ENCODE results near the gene VAPA. TPM values are rescaled to one million over a fixed set of nuclear protein-coding genes. Genes with fewer than 3 reads are reported as not detected.

The VAPA gene
- total RNA-seq, 4 donors from 2014 or later, result 182 to 244 (median 212) TPM

DNA sequence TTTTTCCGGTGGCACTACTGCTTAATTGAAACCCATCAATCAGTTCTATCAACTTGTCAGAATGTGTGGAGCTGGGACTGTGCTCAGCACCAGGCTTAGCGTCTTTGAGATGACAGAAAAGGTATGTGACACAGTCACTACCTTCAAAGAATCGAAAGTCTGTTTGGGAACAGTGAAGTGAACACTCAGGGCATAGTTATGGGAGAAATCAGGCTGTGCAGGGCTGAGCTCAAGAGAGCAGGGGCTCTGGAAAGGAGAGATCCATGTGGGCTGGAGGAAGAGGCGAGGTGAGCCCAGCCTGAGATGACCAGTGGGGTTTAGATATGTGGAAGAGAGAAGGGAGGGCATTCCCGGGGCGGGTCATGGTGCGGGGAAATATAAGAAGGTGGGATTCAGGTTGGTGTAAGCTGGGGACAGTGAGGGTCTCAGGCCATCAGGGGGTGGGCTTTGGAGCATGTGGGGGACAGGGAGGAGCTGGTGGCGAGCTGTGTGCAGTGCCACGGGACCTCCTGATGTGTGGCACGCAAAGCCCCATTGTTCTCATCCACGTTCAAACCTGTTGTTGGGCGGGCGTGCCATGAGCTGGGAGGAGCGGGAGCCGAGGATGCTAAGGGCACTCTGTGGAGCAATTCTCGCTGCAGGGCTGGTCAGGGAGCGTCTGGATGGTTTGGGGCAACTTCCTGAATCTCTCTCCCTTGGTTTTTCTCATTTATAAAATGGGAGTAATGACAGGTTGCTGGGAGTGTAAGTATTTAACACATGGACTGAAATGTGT is 72.5 kb downstream of the VAPA start:
- Histone ChIP-seq H3K9me3 (no peaks in the 10 kb centered on the region), H3K4me3 (no peak overlapping the region), H3K4me1 (peaks cover 4% of the 10 kb centered on the region), H3K36me3 (no peaks in the 10 kb centered on the region), H3K27me3 (no peaks in the 10 kb centered on the region), H3K27ac (no peak overlapping the region)
- WGBS, result 82% methylated on average over 17 of the region's 17 CpGs
- DNase-seq (ENCODE audit: low spot score in 2 of 2), result no peak
- TF ChIP-seq EP300 (IDR thresholded peaks at IDR 0.05) (no peak), POLR2A (IDR thresholded peaks at IDR 0.05) (no peak), POLR2AphosphoS5 (IDR thresholded peaks at IDR 0.05) (no peak)
- TF ChIP-seq, protein P1, sequence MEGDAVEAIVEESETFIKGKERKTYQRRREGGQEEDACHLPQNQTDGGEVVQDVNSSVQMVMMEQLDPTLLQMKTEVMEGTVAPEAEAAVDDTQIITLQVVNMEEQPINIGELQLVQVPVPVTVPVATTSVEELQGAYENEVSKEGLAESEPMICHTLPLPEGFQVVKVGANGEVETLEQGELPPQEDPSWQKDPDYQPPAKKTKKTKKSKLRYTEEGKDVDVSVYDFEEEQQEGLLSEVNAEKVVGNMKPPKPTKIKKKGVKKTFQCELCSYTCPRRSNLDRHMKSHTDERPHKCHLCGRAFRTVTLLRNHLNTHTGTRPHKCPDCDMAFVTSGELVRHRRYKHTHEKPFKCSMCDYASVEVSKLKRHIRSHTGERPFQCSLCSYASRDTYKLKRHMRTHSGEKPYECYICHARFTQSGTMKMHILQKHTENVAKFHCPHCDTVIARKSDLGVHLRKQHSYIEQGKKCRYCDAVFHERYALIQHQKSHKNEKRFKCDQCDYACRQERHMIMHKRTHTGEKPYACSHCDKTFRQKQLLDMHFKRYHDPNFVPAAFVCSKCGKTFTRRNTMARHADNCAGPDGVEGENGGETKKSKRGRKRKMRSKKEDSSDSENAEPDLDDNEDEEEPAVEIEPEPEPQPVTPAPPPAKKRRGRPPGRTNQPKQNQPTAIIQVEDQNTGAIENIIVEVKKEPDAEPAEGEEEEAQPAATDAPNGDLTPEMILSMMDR (IDR thresholded peaks at IDR 0.05), result no peak

DNA sequence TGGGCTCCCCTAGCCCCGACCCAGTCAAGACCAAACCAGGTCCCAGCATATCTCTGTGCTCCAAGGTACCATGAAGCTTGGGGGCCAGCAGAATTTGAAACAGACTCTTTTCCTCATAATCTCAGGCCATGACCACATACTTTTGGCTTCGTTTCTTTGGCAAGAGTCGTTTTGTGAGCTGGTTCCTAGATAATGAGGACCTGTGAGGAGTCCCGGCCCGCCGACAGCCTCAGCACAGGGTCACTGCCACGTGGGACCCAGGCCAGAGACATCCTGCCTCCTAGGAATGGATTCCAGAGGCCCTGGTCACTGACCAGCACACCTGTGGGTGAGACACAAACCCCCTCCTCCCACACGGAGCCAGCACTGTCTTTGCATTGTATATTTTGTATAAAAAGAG is 73.5 kb downstream of the VAPA start:
- no peaks in the 10 kb centered on the region for H3K36me3 ChIP-seq
- H3K4me3 ChIP-seq, result no peak overlapping the region
- TF ChIP-seq, protein P1 (IDR thresholded peaks at IDR 0.05), result no peak
- no peak for TF ChIP-seq POLR2A (IDR thresholded peaks at IDR 0.05)
- no peak for TF ChIP-seq EP300 (IDR thresholded peaks at IDR 0.05)
- no peak for TF ChIP-seq POLR2AphosphoS5 (IDR thresholded peaks at IDR 0.05)
- no peak for DNase-seq (ENCODE audit: low spot score in 2 of 2)
- no peak overlapping the region for H3K27ac ChIP-seq
- 69% methylated on average over 7 of the region's 8 CpGs for WGBS
- no peaks in the 10 kb centered on the region for H3K9me3 ChIP-seq
- H3K4me1 ChIP-seq, result peaks cover 4% of the 10 kb centered on the region
- H3K27me3 ChIP-seq, result no peaks in the 10 kb centered on the region

DNA sequence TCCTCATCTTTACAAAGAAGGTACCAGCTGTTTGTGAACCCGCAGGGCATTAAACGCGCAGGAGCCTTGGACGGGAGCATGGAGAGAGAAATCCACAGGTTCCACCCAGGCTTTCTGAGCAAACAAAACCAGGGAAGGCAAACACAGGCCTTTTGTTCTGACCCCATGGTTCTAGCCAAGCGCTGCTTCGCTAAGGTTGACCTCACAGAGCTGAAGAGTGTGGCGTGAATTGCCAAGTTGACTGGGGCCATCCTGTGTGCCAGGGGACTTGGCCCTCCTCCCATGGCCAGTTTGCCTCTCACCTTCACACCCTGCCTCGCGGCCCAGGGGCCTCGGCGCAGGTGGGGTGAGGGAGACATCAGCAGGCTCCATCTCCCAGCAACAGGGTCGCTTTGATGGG is 74.1 kb downstream of the VAPA start:
- Histone ChIP-seq H3K4me3 (no peak overlapping the region), H3K36me3 (no peaks in the 10 kb centered on the region), H3K27ac (no peak overlapping the region), H3K27me3 (no peaks in the 10 kb centered on the region), H3K9me3 (no peaks in the 10 kb centered on the region), H3K4me1 (peaks cover 4% of the 10 kb centered on the region)
- no peak for DNase-seq (ENCODE audit: low spot score in 2 of 2)
- WGBS, result 77% methylated on average over 12 of the region's 12 CpGs
- TF ChIP-seq POLR2AphosphoS5 (IDR thresholded peaks at IDR 0.05) (no peak), POLR2A (IDR thresholded peaks at IDR 0.05) (no peak), EP300 (IDR thresholded peaks at IDR 0.05) (no peak)
- TF ChIP-seq, protein P1 (IDR thresholded peaks at IDR 0.05), result no peak

DNA sequence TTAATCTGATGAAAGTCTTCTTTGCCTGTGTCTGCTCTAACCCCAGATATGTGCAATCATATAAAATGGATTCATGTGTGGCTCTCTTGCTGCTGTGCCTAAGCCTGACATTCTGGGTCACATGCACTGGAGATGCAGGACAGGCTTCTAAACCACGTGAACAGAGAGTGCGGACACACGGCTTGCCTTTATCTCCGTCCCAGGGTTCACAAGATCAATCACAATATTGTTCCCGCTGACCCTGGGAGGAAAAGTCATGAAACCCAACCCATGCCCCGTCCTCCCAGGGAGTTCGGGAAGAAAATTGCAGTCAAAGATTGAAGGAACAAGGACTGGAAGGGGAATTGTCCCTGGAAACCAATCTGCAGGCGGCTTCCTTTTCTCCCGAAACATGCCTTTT is 74.8 kb downstream of the VAPA start:
- TF ChIP-seq EP300 (IDR thresholded peaks at IDR 0.05) (no peak), POLR2A (IDR thresholded peaks at IDR 0.05) (no peak), POLR2AphosphoS5 (IDR thresholded peaks at IDR 0.05) (no peak)
- TF ChIP-seq, protein P1 (IDR thresholded peaks at IDR 0.05), result no peak
- H3K27ac ChIP-seq, result no peak overlapping the region
- WGBS, result 79% methylated on average over 9 of the region's 9 CpGs

DNA sequence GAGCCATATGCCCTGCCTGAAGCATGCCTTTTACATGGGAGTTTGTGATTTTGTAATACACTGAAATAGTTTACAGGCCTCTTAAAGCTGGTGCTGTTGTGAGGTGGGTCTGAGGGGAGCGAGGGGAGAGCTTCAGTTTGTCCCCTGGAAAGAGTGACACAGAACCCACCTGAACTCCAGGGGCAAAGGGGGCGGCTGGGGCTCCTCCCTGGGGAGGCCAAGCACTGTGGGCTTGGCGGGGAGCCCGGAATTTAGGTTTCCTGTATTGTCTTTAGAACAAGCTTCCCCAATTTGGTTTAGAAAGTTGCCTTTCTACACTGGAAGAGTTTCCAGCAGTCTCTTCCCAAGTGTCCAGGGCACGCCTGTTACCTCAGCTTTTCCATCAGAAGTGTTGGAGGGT is 75.7 kb downstream of the VAPA start:
- WGBS, result 66% methylated on average over 5 of the region's 5 CpGs

More for the DNA sequence above, 74.8 kb downstream of the VAPA start:
- no peak for DNase-seq (ENCODE audit: low spot score in 2 of 2)
- Histone ChIP-seq H3K27me3 (no peaks in the 10 kb centered on the region), H3K36me3 (no peaks in the 10 kb centered on the region), H3K9me3 (no peaks in the 10 kb centered on the region), H3K4me3 (no peak overlapping the region), H3K4me1 (peaks cover 9% of the 10 kb centered on the region)

More for the DNA sequence above, 75.7 kb downstream of the VAPA start:
- Histone ChIP-seq H3K27me3 (no peaks in the 10 kb centered on the region), H3K4me3 (no peak overlapping the region), H3K9me3 (no peaks in the 10 kb centered on the region), H3K36me3 (no peaks in the 10 kb centered on the region), H3K4me1 (peaks cover 14% of the 10 kb centered on the region), H3K27ac (no peak overlapping the region)
- DNase-seq (ENCODE audit: low spot score in 2 of 2), result no peak
- no peak for TF ChIP-seq POLR2AphosphoS5 (IDR thresholded peaks at IDR 0.05)
- TF ChIP-seq EP300 (IDR thresholded peaks at IDR 0.05), result no peak
- TF ChIP-seq, protein P1 (IDR thresholded peaks at IDR 0.05), result no peak
- no peak for TF ChIP-seq POLR2A (IDR thresholded peaks at IDR 0.05)

Measured in suprapubic skin (tissue), 4 donors.